GM12878 (cell line): ENCODE results near the gene THRA. TPM values are rescaled to one million over a fixed set of nuclear protein-coding genes. Genes with fewer than 3 reads are reported as not detected.

ENCODE experiments used
- ATAC-seq: fragments of 200-7000 bp; cut with Tn5 transposase; 3 replicates; pipeline ENCODE4 v1.9.1; 2020; ENCODE audit warnings: mild to moderate bottlenecking, moderate library complexity
- BruUV-seq: library from RNA; stranded (reverse); fragments of 400-500 nt; replicated peaks from 2 replicates; lab custom pipeline; 2021; lab: Mats Ljungman, UMichigan
- CTCF ChIA-PET: fragments of 300-600 bp; sonication (Branson Sonifier 250); formaldehyde crosslinking; extraction: SDS; loops from one replicate; lab custom pipeline; 2021; ENCODE audit warnings: inconsistent platforms; lab: Yijun Ruan, JAX
- POLR2A ChIA-PET: fragments of 350-600 bp; formaldehyde crosslinking; extraction: SDS; loops from one replicate; lab custom pipeline; 2021; ENCODE audit warnings: inconsistent platforms; lab: Charles Lee
- RAD21 ChIA-PET: fragments of 300-600 bp; sonication (Branson Sonifier 250); formaldehyde crosslinking; loops from one replicate; lab custom pipeline; 2023; ENCODE audit warnings: antibody characterized with exemption; ENCODE audit not compliant: unreplicated experiment; lab: Charles Lee
- SMC1A ChIA-PET: fragments of 300-600 bp; sonication (Branson Sonifier 250); formaldehyde crosslinking; loops from one replicate; lab custom pipeline; 2023; ENCODE audit not compliant: unreplicated experiment, uncharacterized antibody; lab: Charles Lee
- DNase-seq: peaks from one replicate; pipeline ENCODE4 v3.0.0-alpha.2; 2011; ENCODE audit warnings: low read depth, low spot score
- FAIRE-seq: peaks from 3 replicates; lab custom pipeline; 2011; peaks lifted over from hg19 to GRCh38; lab: Jason Lieb, UNC
- H2AFZ ChIP-seq: 2 replicates; pipeline ENCODE4 v1.6.0; 2011; ENCODE audit warnings: low read depth, low read length, control low read depth; ENCODE audit not compliant: control insufficient read depth
- H3K27ac ChIP-seq: 2 replicates; pipeline ENCODE4 v1.5.1; 2011; ENCODE audit warnings: control low read depth; ENCODE audit not compliant: control insufficient read depth, insufficient read depth
- H3K27me3 ChIP-seq, 2 experiments: replicated peaks in 1 of 2; 2 replicates each; pipeline versions ENCODE4 v1.6.0 to v1.6.1; 2011; ENCODE audit warnings: low read length in 1 of 2; ENCODE audit not compliant: control insufficient read depth in 2 of 2, insufficient read depth in 2 of 2
- H3K36me3 ChIP-seq, 2 experiments: 2 replicates each; pipeline ENCODE4 v1.5.1; 2011; ENCODE audit warnings: low read length in 1 of 2; ENCODE audit not compliant: control insufficient read depth in 2 of 2, insufficient read depth in 2 of 2
- H3K4me1 ChIP-seq: 2 replicates; pipeline ENCODE4 v1.6.1; 2011; ENCODE audit warnings: mild to moderate bottlenecking, low read length, moderate library complexity, mixed read lengths; ENCODE audit not compliant: control insufficient read depth, insufficient read depth
- H3K4me2 ChIP-seq: 2 replicates; pipeline ENCODE4 v1.6.0; 2011; ENCODE audit warnings: control low read depth; ENCODE audit not compliant: control insufficient read depth, insufficient read depth
- H3K4me3 ChIP-seq: fragments of 200-600 bp; sonication (generic); 2 replicates; pipeline ENCODE4 v1.5.1; 2016
- H3K79me2 ChIP-seq: 2 replicates; pipeline ENCODE4 v1.6.0; 2011; ENCODE audit warnings: low read length; ENCODE audit not compliant: control insufficient read depth, insufficient read depth
- H3K9ac ChIP-seq: 2 replicates; pipeline ENCODE4 v1.8.0; 2011; ENCODE audit warnings: low read length, control low read depth, mixed read lengths; ENCODE audit not compliant: control insufficient read depth, insufficient read depth
- H3K9me3 ChIP-seq: replicated peaks from 3 replicates; pipeline ENCODE4 v1.5.1; 2011; ENCODE audit warnings: mild to moderate bottlenecking, low read length; ENCODE audit not compliant: control insufficient read depth, insufficient read depth
- H4K20me1 ChIP-seq: 2 replicates; pipeline ENCODE4 v1.6.0; 2011; ENCODE audit not compliant: control insufficient read depth, insufficient read depth
- FOXK2 ChIP-seq: fragments of 450-650 bp; IDR thresholded peaks from 2 replicates; pipeline ENCODE4 v1.6.1; 2017; ENCODE audit warnings: mild to moderate bottlenecking, moderate library complexity
- GATAD2B ChIP-seq: fragments of 450-650 bp; conservative IDR thresholded peaks from 2 replicates; pipeline ENCODE4 v1.6.1; 2017; ENCODE audit warnings: low read depth, mild to moderate bottlenecking, moderate library complexity
- HDAC6 ChIP-seq: fragments of 200-600 bp; sonication (generic); IDR thresholded peaks from one replicate; pipeline ENCODE4 v1.8.0; 2017; ENCODE audit warnings: antibody characterized with exemption; ENCODE audit not compliant: unreplicated experiment
- KLF5 ChIP-seq: fragments of 450-650 bp; IDR thresholded peaks from 2 replicates; pipeline ENCODE4 v1.6.1; 2014; ENCODE audit warnings: mild to moderate bottlenecking; ENCODE audit not compliant: partially characterized antibody
- NR2C1 ChIP-seq: fragments of 450-650 bp; IDR thresholded peaks from 2 replicates; pipeline ENCODE4 v1.6.1; 2017; ENCODE audit warnings: antibody characterized with exemption, mild to moderate bottlenecking, moderate library complexity
- SIX5 ChIP-seq: IDR thresholded peaks from 2 replicates; pipeline ENCODE4 v1.6.1; 2011; ENCODE audit warnings: mild to moderate bottlenecking, low read depth, low read length, moderate library complexity; ENCODE audit not compliant: severe bottlenecking
- TAF1 ChIP-seq: IDR thresholded peaks from 2 replicates; pipeline ENCODE4 v1.6.1; 2011; ENCODE audit warnings: mild to moderate bottlenecking, low read depth, low read length, borderline replicate concordance
- WGBS: methylation state at CpG from one replicate; pipeline ENCODE4 v1.1.6; 2016; ENCODE audit warnings: low lambda C conversion rate; ENCODE audit not compliant: insufficient replicate concordance, insufficient coverage; ENCODE audit errors: missing lambda C conversion rate; 5-methylcytosine and 5-hydroxymethylcytosine counted together
- in situ Hi-C: fragments of 300-500 bp; cut with MboI; formaldehyde crosslinking; loops from 9 replicates; pipeline ENCODE4 v1.14.3; 2018; ENCODE audit warnings: mixed read lengths
- intact Hi-C: fragments of 100-400 bp; cut with micrococcal nuclease; formaldehyde crosslinking; loops from one replicate; pipeline ENCODE4 v1.14.2; 2022; ENCODE audit not compliant: unreplicated experiment
- polyA plus RNA-seq, 11 experiments: library from polyadenylated mRNA; depleted of rRNA in 4 of 11; unstranded in 6 of 11; stranded (reverse) in 5 of 11; fragments of >200 nt; fragmentation: Nextera tagmentation in 4 of 11; fragmentation: Illumina TruSeq in 1 of 11; extraction: Ambion mirVana in 4 of 11; extraction: Trizol in 1 of 11; gene quantifications; 1 replicate in 1 of 11; 2 replicates in 10 of 11; pipeline versions ENCODE4 v1.2.1 to v1.2.3, GENCODE V29; 2011 to 2016; ENCODE audit warnings: inconsistent platforms in 2 of 11, missing spikeins in 2 of 11, low read depth in 1 of 11
- total RNA-seq, 4 experiments: library from RNA; depleted of rRNA in 3 of 4; stranded (reverse); fragments of >200 nt in 3 of 4; fragmentation: Illumina TruSeq in 1 of 4; extraction: Trizol in 1 of 4; gene quantifications; 2 replicates each; pipeline versions ENCODE4 v1.2.1 to v1.2.3, GENCODE V29; 2013 to 2021

The THRA gene
- total and polyA plus RNA-seq, 10 of the 15 experiments (the other 5 are each of a cell fraction or from before 2014, with no cell fraction given) = 0.03 to 2.0 (median 0.64) TPM

GRCh38 chr17:40072735-40073346, 10.1 kb downstream of the THRA start:
- in situ Hi-C loops (no loop called here), intact Hi-C loops (no loop called here)
- POLR2A ChIA-PET = interaction anchor here (0.7 kb wide), 1 partner anchor 10 kb away, joined by 6 read pairs; no protein-coding TSS in a partner anchor
- Histone ChIP-seq H3K79me2 (no peaks in the 10 kb centered on the region), H3K9me3 (no peaks in the 10 kb centered on the region), H3K4me2 (no peak overlapping the region), H2AFZ (no peak overlapping the region)
- no peak for TF ChIP-seq TAF1
- no peak for TF ChIP-seq HDAC6
- no peak for TF ChIP-seq KLF5
- TF ChIP-seq NR2C1 = no peak
- no peak for TF ChIP-seq SIX5
- no peak for TF ChIP-seq FOXK2
- no peak for TF ChIP-seq GATAD2B
- TF ChIP-seq, all 136 proteins: peak for 0
- ChIA-PET RAD21 (interaction anchor here (1.0 to 3.8 kb wide), 3 partner anchors 10 to 40 kb away, joined by 3 to 15 read pairs (median 3); partner anchors contain the start of genes MED24 and THRA), CTCF (interaction anchor here (0.6 to 15.2 kb wide), 7 partner anchors 10 to 488 kb away, joined by 3 to 142 read pairs (median 42); partner anchors contain the start of genes NR1D1 and THRA), SMC1A (interaction anchor here (0.9 to 6.4 kb wide), 3 partner anchors 7 to 39 kb away, joined by 3 to 56 read pairs (median 22); no protein-coding TSS in a partner anchor)
- H3K4me1 ChIP-seq = peaks cover 29% of the 10 kb centered on the region
- 59% methylated on average over 7 of the region's 8 CpGs for WGBS
- DNase-seq = no peak
- H3K4me3 ChIP-seq = no peak overlapping the region
- no TSS peak for BruUV-seq
- H3K27me3 ChIP-seq = no peaks in the 10 kb centered on the region
- no peaks in the 10 kb centered on the region for H4K20me1 ChIP-seq
- no peak for FAIRE-seq
- H3K9ac ChIP-seq = no peak overlapping the region
- H3K36me3 ChIP-seq = no peaks in the 10 kb centered on the region
- H3K27ac ChIP-seq = no peak overlapping the region
- no peak for ATAC-seq
